D721Med (cell line): ENCODE measurements around the gene RNF11.

ENCODE experiments used
- DNase-seq: peaks from one replicate; pipeline ENCODE4 v3.0.0; 2011; ENCODE audit warnings: low spot score; ENCODE audit not compliant: insufficient read length
- FAIRE-seq: peaks from 2 replicates; lab custom pipeline; 2011; peaks lifted over from hg19 to GRCh38; lab: Jason Lieb, UNC
- TF ChIP-seq, protein P1 (sequence below): IDR thresholded peaks from 2 replicates; pipeline ENCODE4 v1.5.1; 2012; ENCODE audit warnings: mild to moderate bottlenecking, control low read depth; ENCODE audit not compliant: insufficient read depth; ENCODE audit errors: missing control alignments

Gene RNF11

DNA sequence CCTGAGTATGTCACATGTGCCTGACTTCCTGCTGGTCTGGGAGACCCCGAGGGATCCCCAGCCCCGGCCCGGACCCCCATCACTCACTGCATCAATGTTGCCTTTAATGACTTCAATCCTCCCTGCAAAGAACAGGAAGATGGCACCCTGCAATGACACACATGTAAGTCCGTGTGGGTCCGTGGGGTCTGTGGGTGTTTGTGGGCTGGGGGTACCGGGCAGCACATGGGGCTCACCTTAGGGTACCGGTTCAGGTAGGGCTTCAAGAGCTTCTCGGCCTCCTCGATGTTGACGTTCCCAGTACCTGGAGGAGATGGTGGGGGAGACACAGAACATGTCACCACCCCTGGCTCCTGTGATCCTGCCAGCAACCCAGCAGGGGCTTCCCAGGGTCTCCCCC lies 66.2 kb downstream of the RNF11 start:
- no peak for DNase-seq
- TF ChIP-seq, protein P1, sequence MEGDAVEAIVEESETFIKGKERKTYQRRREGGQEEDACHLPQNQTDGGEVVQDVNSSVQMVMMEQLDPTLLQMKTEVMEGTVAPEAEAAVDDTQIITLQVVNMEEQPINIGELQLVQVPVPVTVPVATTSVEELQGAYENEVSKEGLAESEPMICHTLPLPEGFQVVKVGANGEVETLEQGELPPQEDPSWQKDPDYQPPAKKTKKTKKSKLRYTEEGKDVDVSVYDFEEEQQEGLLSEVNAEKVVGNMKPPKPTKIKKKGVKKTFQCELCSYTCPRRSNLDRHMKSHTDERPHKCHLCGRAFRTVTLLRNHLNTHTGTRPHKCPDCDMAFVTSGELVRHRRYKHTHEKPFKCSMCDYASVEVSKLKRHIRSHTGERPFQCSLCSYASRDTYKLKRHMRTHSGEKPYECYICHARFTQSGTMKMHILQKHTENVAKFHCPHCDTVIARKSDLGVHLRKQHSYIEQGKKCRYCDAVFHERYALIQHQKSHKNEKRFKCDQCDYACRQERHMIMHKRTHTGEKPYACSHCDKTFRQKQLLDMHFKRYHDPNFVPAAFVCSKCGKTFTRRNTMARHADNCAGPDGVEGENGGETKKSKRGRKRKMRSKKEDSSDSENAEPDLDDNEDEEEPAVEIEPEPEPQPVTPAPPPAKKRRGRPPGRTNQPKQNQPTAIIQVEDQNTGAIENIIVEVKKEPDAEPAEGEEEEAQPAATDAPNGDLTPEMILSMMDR = no peak
- no peak for FAIRE-seq

DNA sequence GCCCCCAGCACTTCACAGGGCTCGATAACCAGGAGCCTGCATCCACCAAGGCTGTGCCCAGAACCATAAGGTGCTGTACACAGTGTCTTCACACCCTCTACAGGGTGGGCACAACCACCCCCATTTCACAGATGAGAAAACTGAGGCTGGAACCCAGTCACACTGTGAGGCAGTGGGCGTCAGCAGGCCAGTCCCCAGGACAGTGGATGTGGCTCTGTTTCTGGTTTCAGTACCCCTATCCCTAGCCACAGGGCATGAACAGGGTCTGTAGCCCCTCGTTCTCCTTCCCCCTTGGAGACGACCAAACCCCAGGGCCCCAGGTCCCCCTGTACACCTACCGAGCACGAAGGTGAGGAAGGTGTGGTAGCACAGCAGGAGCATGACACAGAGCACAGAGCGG lies 66.7 kb downstream of the RNF11 start:
- TF ChIP-seq, protein P1 = no peak
- FAIRE-seq (no peak), DNase-seq (no peak)

- DNase-seq = no peak
- TF ChIP-seq, protein P1 = no peak
- no peak for FAIRE-seq
Measured at GRCh38 chr1:51303315-51303714, 67.2 kb downstream of the RNF11 start.

DNA sequence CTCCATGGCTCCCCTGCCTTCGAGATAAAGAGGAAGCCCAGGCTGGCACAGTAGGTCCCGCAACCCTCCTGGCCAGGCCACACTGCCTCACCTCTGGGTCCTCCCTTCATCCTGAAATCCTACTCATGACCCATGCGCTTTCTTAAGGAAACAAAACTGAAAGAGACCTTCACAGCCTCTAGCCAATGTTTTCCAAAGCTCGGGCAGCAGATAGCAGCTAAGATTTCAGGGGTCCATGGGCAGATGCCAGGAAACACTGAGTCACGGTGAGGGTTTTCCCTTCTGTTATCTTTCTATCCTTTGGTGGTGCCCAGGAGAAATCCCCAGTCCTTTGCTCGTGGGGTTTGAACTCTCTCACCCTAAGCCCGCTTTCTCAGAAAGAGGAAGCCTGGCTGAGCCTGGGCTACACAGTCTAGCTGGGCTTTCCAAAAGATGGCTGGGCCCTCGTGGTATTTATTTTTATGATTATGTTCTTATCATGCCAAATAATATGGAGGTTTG lies 67.7 kb downstream of the RNF11 start:
- TF ChIP-seq, protein P1 = no peak
- DNase-seq (no peak), FAIRE-seq (no peak)

- no peak for FAIRE-seq
- TF ChIP-seq, protein P1 = no peak
- no peak for DNase-seq
Measured at GRCh38 chr1:51304360-51304759, 68.3 kb downstream of the RNF11 start.

GRCh38 chr1:51305371-51305823 lies 69.3 kb downstream of the RNF11 start:
- FAIRE-seq (no peak), DNase-seq (no peak)
- TF ChIP-seq, protein P1 = no peak

- no peak for FAIRE-seq
Measured at GRCh38 chr1:51306950-51307349, 70.9 kb downstream of the RNF11 start.

More at GRCh38 chr1:51306950-51307349, 70.9 kb downstream of the RNF11 start:
- TF ChIP-seq, protein P1 = no peak
- no peak for DNase-seq
